Memory B cell (primary cell): ENCODE measurements around the gene LAMC2.
"Not testable (repeated sequence)": the region's sequence is repeated elsewhere in the genome, so short reads cannot be mapped to it uniquely, and the experiment has no call there.

Experiments
- ATAC-seq: fragments of 150-1000 bp; cut with Tn5 transposase; 2 replicates; pipeline ENCODE4 v1.10.0; 2021; ENCODE audit warnings: low read depth, mild to moderate bottlenecking, moderate library complexity
- DNase-seq, 2 donors: peaks; one replicate each; pipeline ENCODE4 v3.0.0; 2022; ENCODE audit warnings: low spot score in 2 of 2
- H3K27ac Mint-ChIP-seq: one replicate; pipeline ENCODE4 v1.8.0; 2022; ENCODE audit warnings: mild to moderate bottlenecking, moderate library complexity, mixed read lengths
- H3K27me3 Mint-ChIP-seq: one replicate; pipeline ENCODE4 v1.8.0; 2022; ENCODE audit warnings: mixed read lengths
- H3K36me3 Mint-ChIP-seq: one replicate; pipeline ENCODE4 v1.8.0; 2022; ENCODE audit warnings: mild to moderate bottlenecking, mixed read lengths
- H3K4me1 Mint-ChIP-seq: one replicate; pipeline ENCODE4 v1.8.0; 2022; ENCODE audit warnings: mixed read lengths
- H3K4me3 Mint-ChIP-seq: one replicate; pipeline ENCODE4 v1.8.0; 2022; ENCODE audit warnings: mild to moderate bottlenecking, moderate library complexity, mixed read lengths
- H3K9me3 Mint-ChIP-seq: one replicate; pipeline ENCODE4 v1.8.0; 2022; ENCODE audit warnings: mixed read lengths

Gene LAMC2

GRCh38 chr1:183251959-183252450 is 65.9 kb downstream of the LAMC2 start:
- ATAC-seq (no peak), DNase-seq (no peak)
- no peaks in the 10 kb centered on the region for H3K36me3 Mint-ChIP-seq
- H3K27ac Mint-ChIP-seq = peak overlapping the region; percentile 43
- peaks cover 1% of the 10 kb centered on the region for H3K9me3 Mint-ChIP-seq
- H3K4me1 Mint-ChIP-seq = peaks cover 6% of the 10 kb centered on the region
- no peak overlapping the region for H3K4me3 Mint-ChIP-seq
- H3K27me3 Mint-ChIP-seq = peaks cover 10% of the 10 kb centered on the region

GRCh38 chr1:183255073-183255472 is 69.0 kb downstream of the LAMC2 start:
- DNase-seq = no peak
- Mint-ChIP-seq H3K4me3 (no peak overlapping the region), H3K4me1 (peaks cover 3% of the 10 kb centered on the region), H3K9me3 (peaks cover 1% of the 10 kb centered on the region), H3K27me3 (peaks cover 10% of the 10 kb centered on the region), H3K27ac (no peak overlapping the region), H3K36me3 (no peaks in the 10 kb centered on the region)
- ATAC-seq = no peak

GRCh38 chr1:183259924-183260323 is 73.9 kb downstream of the LAMC2 start:
- Mint-ChIP-seq H3K27me3 (peaks cover 13% of the 10 kb centered on the region), H3K36me3 (no peaks in the 10 kb centered on the region), H3K4me3 (no peak overlapping the region), H3K27ac (no peak overlapping the region), H3K9me3 (no peaks in the 10 kb centered on the region), H3K4me1 (no peaks in the 10 kb centered on the region)
- DNase-seq (no peak), ATAC-seq (no peak)

- peaks cover 19% of the 10 kb centered on the region for H3K27me3 Mint-ChIP-seq
- H3K4me3 Mint-ChIP-seq = no peak overlapping the region
- DNase-seq (no peak), ATAC-seq (no peak)
- no peaks in the 10 kb centered on the region for H3K36me3 Mint-ChIP-seq
- H3K4me1 Mint-ChIP-seq = no peaks in the 10 kb centered on the region
- H3K9me3 Mint-ChIP-seq = no peaks in the 10 kb centered on the region
- no peak overlapping the region for H3K27ac Mint-ChIP-seq
These were observed 76.7 kb downstream of the LAMC2 start for GRCh38 chr1:183262628-183263200.

- H3K27me3 Mint-ChIP-seq = peaks cover 20% of the 10 kb centered on the region
- H3K27ac Mint-ChIP-seq = no peak overlapping the region
- DNase-seq (no peak), ATAC-seq (no peak)
- no peaks in the 10 kb centered on the region for H3K4me1 Mint-ChIP-seq
- no peak overlapping the region for H3K4me3 Mint-ChIP-seq
- H3K9me3 Mint-ChIP-seq = no peaks in the 10 kb centered on the region
- no peaks in the 10 kb centered on the region for H3K36me3 Mint-ChIP-seq
These were observed 78.0 kb downstream of the LAMC2 start for GRCh38 chr1:183263886-183264602.

GRCh38 chr1:183267646-183268431 is 81.8 kb downstream of the LAMC2 start:
- Mint-ChIP-seq H3K27me3 (peaks cover 10% of the 10 kb centered on the region), H3K36me3 (no peaks in the 10 kb centered on the region), H3K9me3 (no peaks in the 10 kb centered on the region), H3K4me3 (no peak overlapping the region), H3K4me1 (no peaks in the 10 kb centered on the region), H3K27ac (no peak overlapping the region)
- DNase-seq (no peak), ATAC-seq (no peak)

- no peak overlapping the region for H3K4me3 Mint-ChIP-seq
- no peaks in the 10 kb centered on the region for H3K9me3 Mint-ChIP-seq
- DNase-seq = no peak
- no peaks in the 10 kb centered on the region for H3K36me3 Mint-ChIP-seq
- peaks cover 7% of the 10 kb centered on the region for H3K27me3 Mint-ChIP-seq
- no peak overlapping the region for H3K27ac Mint-ChIP-seq
- no peaks in the 10 kb centered on the region for H3K4me1 Mint-ChIP-seq
- ATAC-seq = no peak
These were observed 84.6 kb downstream of the LAMC2 start for GRCh38 chr1:183270541-183271141.

GRCh38 chr1:183272390-183272848 is 86.4 kb downstream of the LAMC2 start:
- Mint-ChIP-seq H3K36me3 (no peaks in the 10 kb centered on the region), H3K9me3 (no peaks in the 10 kb centered on the region), H3K27ac (no peak overlapping the region), H3K4me1 (no peaks in the 10 kb centered on the region), H3K27me3 (peaks cover 3% of the 10 kb centered on the region), H3K4me3 (no peak overlapping the region)
- no peak for ATAC-seq
- no peak for DNase-seq

- Mint-ChIP-seq H3K4me3 (no peak overlapping the region), H3K27ac (no peak overlapping the region), H3K4me1 (no peaks in the 10 kb centered on the region), H3K27me3 (peaks cover 9% of the 10 kb centered on the region), H3K36me3 (no peaks in the 10 kb centered on the region), H3K9me3 (no peaks in the 10 kb centered on the region)
- DNase-seq (no peak), ATAC-seq (no peak)
These were observed 87.2 kb downstream of the LAMC2 start for GRCh38 chr1:183273300-183273699.

- not testable (repeated sequence) for H3K9me3 Mint-ChIP-seq
These were observed 87.9 kb downstream of the LAMC2 start for GRCh38 chr1:183273984-183274383.

GRCh38 chr1:183274836-183275235 is 88.8 kb downstream of the LAMC2 start:
- Mint-ChIP-seq H3K4me1 (no peaks in the 10 kb centered on the region), H3K36me3 (no peaks in the 10 kb centered on the region), H3K9me3 (no peaks in the 10 kb centered on the region), H3K27ac (no peak overlapping the region), H3K27me3 (peaks cover 7% of the 10 kb centered on the region), H3K4me3 (no peak overlapping the region)
- ATAC-seq = no peak
- no peak for DNase-seq

More at GRCh38 chr1:183273984-183274383, 87.9 kb downstream of the LAMC2 start:
- not testable (repeated sequence) for H3K4me3 Mint-ChIP-seq, H3K4me1 Mint-ChIP-seq, H3K36me3 Mint-ChIP-seq, H3K27me3 Mint-ChIP-seq, ATAC-seq, DNase-seq, H3K27ac Mint-ChIP-seq

- DNase-seq (no peak), ATAC-seq (no peak)
- Mint-ChIP-seq H3K4me1 (no peaks in the 10 kb centered on the region), H3K27ac (no peak overlapping the region), H3K36me3 (no peaks in the 10 kb centered on the region), H3K4me3 (no peak overlapping the region), H3K27me3 (peaks cover 7% of the 10 kb centered on the region), H3K9me3 (no peaks in the 10 kb centered on the region)
These were observed 89.3 kb downstream of the LAMC2 start for GRCh38 chr1:183275322-183275721.

- ATAC-seq (no peak), DNase-seq (no peak)
- peaks cover 7% of the 10 kb centered on the region for H3K27me3 Mint-ChIP-seq
- H3K4me3 Mint-ChIP-seq = no peak overlapping the region
- no peak overlapping the region for H3K27ac Mint-ChIP-seq
- no peaks in the 10 kb centered on the region for H3K36me3 Mint-ChIP-seq
- no peaks in the 10 kb centered on the region for H3K9me3 Mint-ChIP-seq
- no peaks in the 10 kb centered on the region for H3K4me1 Mint-ChIP-seq
These were observed 90.5 kb downstream of the LAMC2 start for GRCh38 chr1:183276386-183277080.
